Stimulated activated CD8-positive, alpha-beta memory T cell treated with anti-CD3 and anti-CD28 coated beads, Interleukin-4, amount 100 ng/mL, for 24 hours (primary cell): ENCODE measurements around the gene MEF2A.

Source experiments
- DNase-seq: peaks from one replicate; pipeline ENCODE4 v3.0.0-alpha.2; 2020; ENCODE audit warnings: low read depth

Gene MEF2A

DNA sequence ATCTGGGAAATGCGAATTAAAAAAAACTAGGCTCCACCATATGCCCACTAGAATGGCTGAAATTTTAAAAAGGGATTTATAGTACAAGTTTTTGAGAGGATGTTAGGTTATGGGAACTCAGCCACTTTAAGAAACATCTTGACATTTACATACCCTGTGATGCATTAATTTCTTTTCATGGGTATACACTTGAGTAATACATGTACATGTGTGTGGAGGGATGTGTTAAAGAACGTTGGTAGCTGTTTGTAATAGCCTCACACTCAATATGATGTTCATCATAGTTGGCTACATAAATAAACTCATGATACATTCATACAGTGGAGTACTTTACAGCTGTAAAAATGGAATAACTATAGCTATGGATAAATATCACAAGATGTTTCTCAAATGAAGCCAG is 40.9 kb downstream of the MEF2A start:
- DNase-seq, result no peak

- no peak for DNase-seq
Measured at GRCh38 chr15:99613481-99613880, 47.7 kb downstream of the MEF2A start.

- DNase-seq, result no peak
Measured at GRCh38 chr15:99613887-99614647, 48.3 kb downstream of the MEF2A start.

GRCh38 chr15:99614749-99615288 is 49.0 kb downstream of the MEF2A start:
- DNase-seq, result no peak

DNA sequence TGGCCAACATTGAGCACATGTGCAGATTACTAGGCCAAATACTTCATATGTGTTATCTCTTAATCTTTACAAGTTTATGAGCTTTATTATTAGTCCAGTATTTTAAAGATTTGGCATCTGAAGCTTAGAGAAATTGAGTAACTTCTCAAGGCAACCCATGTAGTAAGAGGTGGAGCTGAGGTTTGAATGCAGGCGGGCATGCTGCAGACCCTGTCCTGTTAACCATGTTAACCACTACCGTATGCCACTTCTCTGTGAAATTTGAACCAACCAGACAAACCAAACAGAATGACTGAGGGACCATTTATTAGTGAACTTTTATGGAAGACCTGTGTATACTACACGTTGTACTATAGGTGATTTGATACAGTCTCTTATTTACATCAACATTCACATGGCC is 49.7 kb downstream of the MEF2A start:
- no peak for DNase-seq

DNA sequence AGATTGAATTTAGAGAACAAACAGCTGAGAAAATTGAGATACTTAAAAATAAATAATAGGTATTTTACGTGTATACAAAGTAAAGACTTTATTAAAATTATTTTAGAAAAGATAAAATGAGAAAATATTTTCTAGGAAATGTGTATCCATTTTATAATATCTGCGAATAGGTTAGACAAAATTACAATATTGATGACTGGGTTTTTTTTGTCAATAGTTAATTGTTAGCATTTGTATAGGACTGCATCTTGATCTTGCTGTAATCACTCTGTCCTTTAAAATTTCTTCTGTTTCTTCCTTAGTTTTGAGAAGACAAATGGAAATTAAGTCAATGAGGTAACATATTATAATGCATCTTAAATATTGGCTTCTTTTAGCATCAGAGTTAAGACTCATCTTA is 50.3 kb downstream of the MEF2A start:
- no peak for DNase-seq

- DNase-seq, result no peak
Measured at GRCh38 chr15:99616773-99617342, 51.1 kb downstream of the MEF2A start.

- DNase-seq, result no peak
Measured at GRCh38 chr15:99618941-99619411, 53.2 kb downstream of the MEF2A start.

DNA sequence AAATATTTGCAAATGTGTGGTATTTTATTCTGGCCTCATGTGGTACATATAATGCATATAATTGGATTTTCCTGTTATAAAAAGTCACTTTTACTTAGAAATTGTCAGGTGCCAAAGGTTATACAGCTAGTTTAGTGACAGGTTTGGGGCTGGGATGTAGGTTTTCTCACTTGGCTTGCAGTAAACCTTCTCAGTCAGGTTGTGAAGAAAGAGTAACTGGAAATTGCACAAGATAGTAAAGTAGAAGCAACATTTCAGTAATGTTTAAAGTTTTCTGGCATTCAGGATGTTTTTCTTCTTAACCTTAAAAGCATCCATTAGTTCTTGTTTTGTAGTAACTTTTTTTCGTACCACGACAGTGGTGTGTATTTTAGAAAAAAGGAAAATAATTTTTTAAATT is 53.9 kb downstream of the MEF2A start:
- no peak for DNase-seq

DNA sequence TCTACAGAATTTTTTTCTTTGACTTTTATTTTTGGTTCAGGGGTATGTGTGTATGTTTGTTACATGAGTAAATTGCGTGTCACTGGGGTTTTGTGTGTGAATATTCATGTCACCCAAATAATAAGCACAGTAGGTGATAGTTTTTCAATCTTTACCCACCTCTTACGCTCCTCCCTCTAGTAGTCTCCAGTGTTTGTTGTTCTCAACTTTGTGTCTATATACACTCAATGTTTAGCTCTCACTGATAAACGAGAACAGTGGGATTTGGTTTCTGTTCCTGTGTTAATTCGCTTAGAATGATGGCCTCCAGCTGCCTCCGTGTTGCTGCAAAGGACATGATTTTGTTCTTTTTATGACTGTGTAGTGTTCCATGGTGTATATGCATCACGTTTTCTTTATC is 54.4 kb downstream of the MEF2A start:
- DNase-seq, result no peak

DNA sequence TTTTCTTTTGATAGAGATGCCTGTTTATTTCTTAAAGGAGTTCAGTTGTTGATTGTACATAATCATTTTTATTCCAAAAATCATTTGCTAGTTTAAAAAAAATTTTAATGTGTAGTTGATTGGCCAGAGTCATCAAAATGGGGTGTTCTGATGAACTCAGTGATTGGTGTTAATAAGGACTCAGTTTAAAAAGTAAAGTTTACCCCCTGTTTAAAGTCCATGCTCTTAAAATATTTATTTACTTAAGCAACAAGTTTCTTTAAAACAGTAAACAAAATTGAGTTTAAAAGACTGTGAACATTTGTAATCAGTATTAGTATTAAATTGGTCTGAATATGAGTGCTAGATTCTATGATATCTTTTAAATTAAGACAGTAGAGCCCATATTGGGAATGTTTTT is 56.0 kb downstream of the MEF2A start:
- no peak for DNase-seq

GRCh38 chr15:99628374-99629001 is 62.7 kb downstream of the MEF2A start:
- no peak for DNase-seq

- no peak for DNase-seq
Measured at GRCh38 chr15:99630607-99631131, 64.9 kb downstream of the MEF2A start.

- DNase-seq, result no peak
Measured at GRCh38 chr15:99631255-99631654, 65.5 kb downstream of the MEF2A start.

- DNase-seq, result no peak
Measured at GRCh38 chr15:99632521-99632920, 66.7 kb downstream of the MEF2A start.

- DNase-seq, result no peak
Measured at GRCh38 chr15:99633655-99634054, 67.9 kb downstream of the MEF2A start.

DNA sequence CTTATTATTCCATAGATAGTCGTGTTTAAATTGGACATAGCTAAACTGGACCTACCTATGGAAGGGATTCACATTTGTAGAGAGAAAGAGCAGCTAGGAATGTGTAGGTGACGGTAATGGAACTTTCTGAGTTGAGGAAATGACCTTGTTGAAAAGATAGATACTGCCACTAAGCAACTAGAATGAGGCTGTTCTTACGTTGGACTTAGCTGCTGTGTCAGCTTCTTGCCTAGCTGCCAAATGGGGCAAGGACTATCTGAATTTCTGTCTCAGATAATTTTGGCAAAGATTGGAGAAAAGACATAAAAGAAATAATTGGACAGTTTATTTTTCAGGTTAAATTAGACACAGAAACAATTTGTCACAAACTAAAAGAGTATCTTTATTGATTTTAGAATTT is 68.8 kb downstream of the MEF2A start:
- no peak for DNase-seq

- no peak for DNase-seq
Measured at GRCh38 chr15:99635145-99635544, 69.4 kb downstream of the MEF2A start.

GRCh38 chr15:99635794-99636193 is 70.0 kb downstream of the MEF2A start:
- DNase-seq, result no peak

GRCh38 chr15:99644913-99645542 is 79.2 kb downstream of the MEF2A start:
- no peak for DNase-seq

GRCh38 chr15:99645543-99645935 is 79.8 kb downstream of the MEF2A start:
- DNase-seq, result no peak

GRCh38 chr15:99645951-99646350 is 80.2 kb downstream of the MEF2A start:
- no peak for DNase-seq
